Measurements from ENCODE around the gene MGARP.

- TF ChIP-seq POLR2A (IDR thresholded peaks at IDR 0.05) (no peak), CTCF (IDR thresholded peaks at IDR 0.05 in 4 of 5, conservative IDR thresholded peaks at IDR 0.05 in 1 of 5) (no peak)
Measured at GRCh38 chr4:139234253-139234652, 45.8 kb downstream of the MGARP start.
